GM18505 (cell line): ENCODE results near the gene WNT3.

Source experiments
- ATAC-seq: cut with Tn5 transposase; IDR thresholded peaks from one replicate; pipeline ENCODE4 v1.9.1; 2021; ENCODE audit not compliant: unreplicated experiment
- POLR2A ChIP-seq: IDR thresholded peaks from 4 replicates; pipeline ENCODE4 v1.6.1; 2011; ENCODE audit warnings: borderline replicate concordance; ENCODE audit not compliant: insufficient read depth, insufficient read length; ENCODE audit errors: extremely low read depth

Gene WNT3

GRCh38 chr17:46818316-46818928 lies at the start of gene WNT3:
Gene WNT3 (minus strand): TSS chr17:46818692. CDS start chr17:46818597, 95 bp downstream.
- no peak for TF ChIP-seq POLR2A
- no peak for ATAC-seq

- no peak for ATAC-seq
- no peak for TF ChIP-seq POLR2A
These were observed 48.3 kb upstream of the WNT3 start for GRCh38 chr17:46866747-46867146.

- no peak for TF ChIP-seq POLR2A
- no peak for ATAC-seq
These were observed 47.8 kb upstream of the WNT3 start for GRCh38 chr17:46866325-46866724.

- no peak for ATAC-seq
- no peak for TF ChIP-seq POLR2A
These were observed 46.6 kb upstream of the WNT3 start for GRCh38 chr17:46865100-46865499.

- no peak for ATAC-seq
- TF ChIP-seq POLR2A, result no peak
These were observed 45.1 kb upstream of the WNT3 start for GRCh38 chr17:46863383-46864121.

- TF ChIP-seq POLR2A, result no peak
- ATAC-seq, result no peak
These were observed 44.5 kb upstream of the WNT3 start for GRCh38 chr17:46862949-46863348.

- TF ChIP-seq POLR2A, result no peak
- no peak for ATAC-seq
These were observed 41.5 kb upstream of the WNT3 start for GRCh38 chr17:46859996-46860395.

- TF ChIP-seq POLR2A, result no peak
These were observed 39.1 kb upstream of the WNT3 start for GRCh38 chr17:46857600-46857999.

GRCh38 chr17:46854948-46855347 lies 36.5 kb upstream of the WNT3 start:
- no peak for ATAC-seq
- TF ChIP-seq POLR2A, result no peak

More at GRCh38 chr17:46857600-46857999, 39.1 kb upstream of the WNT3 start:
- no peak for ATAC-seq

GRCh38 chr17:46854515-46854914 lies 36.0 kb upstream of the WNT3 start:
- no peak for TF ChIP-seq POLR2A
- ATAC-seq, result no peak

- TF ChIP-seq POLR2A, result no peak
- no peak for ATAC-seq
These were observed 35.5 kb upstream of the WNT3 start for GRCh38 chr17:46853896-46854444.

GRCh38 chr17:46851029-46851741 lies 32.7 kb upstream of the WNT3 start, which contains the start of gene WNT9B:
Gene WNT9B (plus strand): TSS chr17:46851583. CDS start chr17:46851639, 56 bp downstream.
- TF ChIP-seq POLR2A, result no peak
- no peak for ATAC-seq

GRCh38 chr17:46850688-46851028 lies 32.2 kb upstream of the WNT3 start:
- no peak for ATAC-seq
- no peak for TF ChIP-seq POLR2A

- ATAC-seq, result no peak
These were observed 30.0 kb upstream of the WNT3 start for GRCh38 chr17:46848534-46848933.

More at GRCh38 chr17:46848534-46848933, 30.0 kb upstream of the WNT3 start:
- TF ChIP-seq POLR2A, result no peak
